ENCODE data around the gene KRT40. TPM values are rescaled to one million over a fixed set of nuclear protein-coding genes. Genes with fewer than 3 reads are reported as not detected.

Gene KRT40
- total RNA-seq, 1 donor from 2014 or later = not detected

GRCh38 chr17:41019415-41019814 lies 35.3 kb upstream of the KRT40 start:
- no peak for TF ChIP-seq CTCF (IDR thresholded peaks at IDR 0.05; ENCODE audit: unreplicated experiment)
- no peaks in the 10 kb centered on the region for H3K27me3 Mint-ChIP-seq (ENCODE audit: unreplicated experiment)
- peaks cover 22% of the 10 kb centered on the region for H3K4me1 Mint-ChIP-seq (ENCODE audit: unreplicated experiment)
- no peaks in the 10 kb centered on the region for H3K9me3 Mint-ChIP-seq (ENCODE audit: unreplicated experiment)
- H3K27ac Mint-ChIP-seq (ENCODE audit: unreplicated experiment) = no peak overlapping the region
- H3K4me3 Mint-ChIP-seq (ENCODE audit: unreplicated experiment) = no peak overlapping the region
- no peak for DNase-seq (ENCODE audit: low spot score)
- no peaks in the 10 kb centered on the region for H3K36me3 Mint-ChIP-seq (ENCODE audit: low read depth, unreplicated experiment)

- no peaks in the 10 kb centered on the region for H3K27me3 Mint-ChIP-seq (ENCODE audit: unreplicated experiment)
- H3K36me3 Mint-ChIP-seq (ENCODE audit: low read depth, unreplicated experiment) = no peaks in the 10 kb centered on the region
- H3K4me1 Mint-ChIP-seq (ENCODE audit: unreplicated experiment) = peaks cover 22% of the 10 kb centered on the region
- no peak for DNase-seq (ENCODE audit: low spot score)
- TF ChIP-seq CTCF (IDR thresholded peaks at IDR 0.05; ENCODE audit: unreplicated experiment) = no peak
- no peak overlapping the region for H3K4me3 Mint-ChIP-seq (ENCODE audit: unreplicated experiment)
- no peak overlapping the region for H3K27ac Mint-ChIP-seq (ENCODE audit: unreplicated experiment)
- H3K9me3 Mint-ChIP-seq (ENCODE audit: unreplicated experiment) = no peaks in the 10 kb centered on the region
Observed at GRCh38 chr17:41018541-41018940, 34.4 kb upstream of the KRT40 start.

GRCh38 chr17:41016578-41017215 lies 32.6 kb upstream of the KRT40 start:
- Mint-ChIP-seq H3K36me3 (ENCODE audit: low read depth, unreplicated experiment) (no peaks in the 10 kb centered on the region), H3K9me3 (ENCODE audit: unreplicated experiment) (no peaks in the 10 kb centered on the region), H3K4me1 (ENCODE audit: unreplicated experiment) (peaks cover 22% of the 10 kb centered on the region), H3K4me3 (ENCODE audit: unreplicated experiment) (no peak overlapping the region), H3K27me3 (ENCODE audit: unreplicated experiment) (no peaks in the 10 kb centered on the region), H3K27ac (ENCODE audit: unreplicated experiment) (no peak overlapping the region)
- TF ChIP-seq CTCF (IDR thresholded peaks at IDR 0.05; ENCODE audit: unreplicated experiment) = no peak
- no peak for DNase-seq (ENCODE audit: low spot score)

DNA sequence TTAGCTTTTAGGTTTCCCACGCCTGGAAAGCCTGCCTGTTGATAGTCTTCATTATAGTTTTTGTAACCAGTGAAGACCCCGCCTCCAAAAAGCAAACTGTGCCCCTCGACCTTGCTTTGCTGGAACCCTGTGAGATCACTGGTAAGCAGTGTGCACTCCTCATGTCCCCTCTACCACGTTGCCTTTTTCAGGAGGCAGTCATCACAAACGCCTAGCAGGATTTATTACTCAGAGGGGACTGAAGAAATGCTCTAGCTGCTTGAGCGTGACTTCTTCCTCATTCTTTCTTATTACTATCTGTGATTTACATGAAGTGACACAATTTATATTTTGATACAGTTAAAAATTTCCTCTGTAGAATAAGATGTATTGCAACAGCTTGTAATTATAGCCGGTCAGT lies 31.3 kb upstream of the KRT40 start:
- H3K27ac Mint-ChIP-seq (ENCODE audit: unreplicated experiment) = no peak overlapping the region
- no peak for TF ChIP-seq CTCF (IDR thresholded peaks at IDR 0.05; ENCODE audit: unreplicated experiment)
- peaks cover 22% of the 10 kb centered on the region for H3K4me1 Mint-ChIP-seq (ENCODE audit: unreplicated experiment)

DNA sequence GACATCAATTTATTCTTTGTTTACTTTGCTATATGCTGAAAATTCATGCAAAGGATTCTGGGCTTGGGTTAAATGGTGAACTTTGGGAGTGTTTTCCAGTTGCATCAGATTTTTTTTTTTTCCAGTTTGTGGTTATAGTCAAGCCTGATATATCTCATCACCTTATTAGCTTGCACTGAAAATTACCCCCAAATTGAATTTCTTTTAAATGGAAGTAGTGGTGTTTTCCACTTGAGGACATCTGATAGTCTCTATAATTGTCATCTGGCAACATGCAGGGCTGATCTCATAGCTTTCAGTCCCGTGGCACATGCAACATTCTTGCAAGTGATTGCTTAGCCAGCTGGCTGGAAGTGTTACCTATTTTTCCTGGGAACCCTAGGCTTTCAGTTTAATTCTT lies 29.5 kb upstream of the KRT40 start:
- no peaks in the 10 kb centered on the region for H3K27me3 Mint-ChIP-seq (ENCODE audit: unreplicated experiment)
- DNase-seq (ENCODE audit: low spot score) = no peak
- H3K36me3 Mint-ChIP-seq (ENCODE audit: low read depth, unreplicated experiment) = no peaks in the 10 kb centered on the region
- no peaks in the 10 kb centered on the region for H3K9me3 Mint-ChIP-seq (ENCODE audit: unreplicated experiment)
- TF ChIP-seq CTCF (IDR thresholded peaks at IDR 0.05; ENCODE audit: unreplicated experiment) = no peak
- no peak overlapping the region for H3K4me3 Mint-ChIP-seq (ENCODE audit: unreplicated experiment)
- H3K4me1 Mint-ChIP-seq (ENCODE audit: unreplicated experiment) = peaks cover 19% of the 10 kb centered on the region
- no peak overlapping the region for H3K27ac Mint-ChIP-seq (ENCODE audit: unreplicated experiment)

More for the DNA sequence above, 31.3 kb upstream of the KRT40 start:
- Mint-ChIP-seq H3K27me3 (ENCODE audit: unreplicated experiment) (no peaks in the 10 kb centered on the region), H3K9me3 (ENCODE audit: unreplicated experiment) (no peaks in the 10 kb centered on the region), H3K36me3 (ENCODE audit: low read depth, unreplicated experiment) (no peaks in the 10 kb centered on the region), H3K4me3 (ENCODE audit: unreplicated experiment) (no peak overlapping the region)
- no peak for DNase-seq (ENCODE audit: low spot score)

Data from endothelial cell (in vitro differentiated cells).